ENCODE measurements around the gene TLCD5.

DNA sequence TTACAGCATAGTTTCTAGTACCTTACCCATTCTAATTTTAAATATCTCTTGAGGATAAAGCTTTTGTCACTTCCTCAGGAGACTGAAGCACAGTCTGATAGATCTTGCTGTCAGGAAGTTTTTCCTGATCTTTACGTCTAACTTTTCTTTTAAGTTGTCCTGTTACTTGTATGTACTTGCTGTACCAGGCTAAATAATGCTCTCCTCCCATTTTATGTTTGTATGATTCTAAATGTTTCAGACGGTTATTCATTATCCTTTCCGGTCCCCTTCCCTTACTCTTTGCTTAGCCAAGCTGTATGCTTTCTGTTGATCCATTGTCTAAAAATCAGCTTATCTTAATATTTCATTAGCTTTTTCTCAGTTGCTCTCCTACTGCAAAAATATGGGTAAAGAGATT lies 17.1 kb downstream of the TLCD5 start:
- TF ChIP-seq, protein P1, sequence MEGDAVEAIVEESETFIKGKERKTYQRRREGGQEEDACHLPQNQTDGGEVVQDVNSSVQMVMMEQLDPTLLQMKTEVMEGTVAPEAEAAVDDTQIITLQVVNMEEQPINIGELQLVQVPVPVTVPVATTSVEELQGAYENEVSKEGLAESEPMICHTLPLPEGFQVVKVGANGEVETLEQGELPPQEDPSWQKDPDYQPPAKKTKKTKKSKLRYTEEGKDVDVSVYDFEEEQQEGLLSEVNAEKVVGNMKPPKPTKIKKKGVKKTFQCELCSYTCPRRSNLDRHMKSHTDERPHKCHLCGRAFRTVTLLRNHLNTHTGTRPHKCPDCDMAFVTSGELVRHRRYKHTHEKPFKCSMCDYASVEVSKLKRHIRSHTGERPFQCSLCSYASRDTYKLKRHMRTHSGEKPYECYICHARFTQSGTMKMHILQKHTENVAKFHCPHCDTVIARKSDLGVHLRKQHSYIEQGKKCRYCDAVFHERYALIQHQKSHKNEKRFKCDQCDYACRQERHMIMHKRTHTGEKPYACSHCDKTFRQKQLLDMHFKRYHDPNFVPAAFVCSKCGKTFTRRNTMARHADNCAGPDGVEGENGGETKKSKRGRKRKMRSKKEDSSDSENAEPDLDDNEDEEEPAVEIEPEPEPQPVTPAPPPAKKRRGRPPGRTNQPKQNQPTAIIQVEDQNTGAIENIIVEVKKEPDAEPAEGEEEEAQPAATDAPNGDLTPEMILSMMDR (IDR thresholded peaks at IDR 0.05 in 4 of 5, conservative IDR thresholded peaks at IDR 0.05 in 1 of 5): no peak
- no peak for TF ChIP-seq POLR2A (IDR thresholded peaks at IDR 0.05)
